HL-60 (cell line): Measurements from ENCODE around the gene UBE2L6.

Experiments
- GABPA ChIP-seq: IDR thresholded peaks from 2 replicates; pipeline ENCODE4 v1.6.1; 2012; ENCODE audit warnings: low read depth
- POLR2AphosphoS5 ChIP-seq: IDR thresholded peaks from 2 replicates; pipeline ENCODE4 v1.6.1; 2012; ENCODE audit warnings: low read depth
- TF ChIP-seq, protein P1 (sequence below): IDR thresholded peaks from one replicate; pipeline ENCODE4 v1.5.1; 2011; ENCODE audit warnings: low read length, control low read depth, inconsistent platforms; ENCODE audit not compliant: insufficient read depth

DNA sequence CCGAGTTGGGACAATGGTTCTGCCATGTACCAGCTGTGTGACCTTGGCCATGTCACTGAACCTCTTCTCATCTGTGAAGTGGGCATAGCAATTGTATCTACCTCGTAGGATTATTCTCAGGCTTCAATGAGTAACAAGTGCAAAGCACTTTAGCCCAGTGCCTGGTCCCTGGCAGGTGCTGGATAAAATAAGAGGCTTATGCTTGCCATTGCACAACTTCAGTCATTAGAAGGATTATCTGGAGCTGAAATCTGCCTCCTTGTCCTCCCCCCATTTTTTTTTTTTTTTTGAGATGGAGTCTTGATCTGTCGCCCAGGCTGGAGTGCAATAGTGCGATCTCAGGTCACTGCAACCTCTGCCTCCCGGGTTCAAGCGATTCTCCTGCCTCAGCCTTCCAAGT lies 22.9 kb downstream of the UBE2L6 start:
- TF ChIP-seq, protein P1, sequence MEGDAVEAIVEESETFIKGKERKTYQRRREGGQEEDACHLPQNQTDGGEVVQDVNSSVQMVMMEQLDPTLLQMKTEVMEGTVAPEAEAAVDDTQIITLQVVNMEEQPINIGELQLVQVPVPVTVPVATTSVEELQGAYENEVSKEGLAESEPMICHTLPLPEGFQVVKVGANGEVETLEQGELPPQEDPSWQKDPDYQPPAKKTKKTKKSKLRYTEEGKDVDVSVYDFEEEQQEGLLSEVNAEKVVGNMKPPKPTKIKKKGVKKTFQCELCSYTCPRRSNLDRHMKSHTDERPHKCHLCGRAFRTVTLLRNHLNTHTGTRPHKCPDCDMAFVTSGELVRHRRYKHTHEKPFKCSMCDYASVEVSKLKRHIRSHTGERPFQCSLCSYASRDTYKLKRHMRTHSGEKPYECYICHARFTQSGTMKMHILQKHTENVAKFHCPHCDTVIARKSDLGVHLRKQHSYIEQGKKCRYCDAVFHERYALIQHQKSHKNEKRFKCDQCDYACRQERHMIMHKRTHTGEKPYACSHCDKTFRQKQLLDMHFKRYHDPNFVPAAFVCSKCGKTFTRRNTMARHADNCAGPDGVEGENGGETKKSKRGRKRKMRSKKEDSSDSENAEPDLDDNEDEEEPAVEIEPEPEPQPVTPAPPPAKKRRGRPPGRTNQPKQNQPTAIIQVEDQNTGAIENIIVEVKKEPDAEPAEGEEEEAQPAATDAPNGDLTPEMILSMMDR, result no peak
- TF ChIP-seq POLR2AphosphoS5 (no peak), GABPA (no peak)
